Endothelial cell of umbilical vein (primary cell): ENCODE measurements around the gene DCC. TPM values are rescaled to one million over a fixed set of nuclear protein-coding genes. Genes with fewer than 3 reads are reported as not detected.

Experiments used
- BruUV-seq: library from RNA; stranded (reverse); fragments of 400-500 nt; replicated peaks from 2 replicates; lab custom pipeline; 2021; lab: Mats Ljungman, UMichigan
- CTCF ChIA-PET: fragments of 300-600, 350-600 bp; sonication (Branson Sonifier 250); formaldehyde crosslinking; loops from one replicate; lab custom pipeline; 2021; ENCODE audit warnings: antibody characterized with exemption, inconsistent platforms; lab: Charles Lee
- POLR2A ChIA-PET: fragments of 300-600, 350-600 bp; sonication (Branson Sonifier 250); formaldehyde crosslinking; loops from one replicate; lab custom pipeline; 2021; ENCODE audit warnings: antibody characterized with exemption, inconsistent platforms; lab: Charles Lee
- DNase-seq: peaks from one replicate; pipeline ENCODE4 v3.0.0-alpha.2; 2011; ENCODE audit warnings: low read depth, low spot score
- FAIRE-seq: peaks from 2 replicates; lab custom pipeline; 2011; peaks lifted over from hg19 to GRCh38; lab: Jason Lieb, UNC
- H2AFZ ChIP-seq: 2 replicates; pipeline ENCODE4 v1.6.0; 2012; ENCODE audit warnings: low read depth, low read length, control low read depth, inconsistent platforms
- H3K27ac ChIP-seq: 2 replicates; pipeline ENCODE4 v1.5.1; 2011; ENCODE audit warnings: low read depth, mild to moderate bottlenecking, control low read depth, low read length, moderate library complexity; ENCODE audit not compliant: insufficient read depth
- H3K27me3 ChIP-seq, 2 experiments: 2 replicates each; pipeline versions ENCODE4 v1.6.0 to v1.6.1; 2011; ENCODE audit warnings: low read length in 2 of 2, mixed read lengths in 1 of 2; ENCODE audit not compliant: control insufficient read depth in 2 of 2, insufficient read depth in 2 of 2
- H3K36me3 ChIP-seq, 2 experiments: 2 replicates in 1 of 2; 3 replicates in 1 of 2; pipeline ENCODE4 v1.5.1; 2011; ENCODE audit warnings: low read length in 2 of 2, mild to moderate bottlenecking in 1 of 2, moderate library complexity in 1 of 2; ENCODE audit not compliant: control insufficient read depth in 2 of 2, insufficient read depth in 2 of 2; ENCODE audit errors: extremely low read depth in 1 of 2
- H3K4me1 ChIP-seq: 3 replicates; pipeline ENCODE4 v1.5.1; 2011; ENCODE audit warnings: mild to moderate bottlenecking, low read length; ENCODE audit not compliant: control insufficient read depth, insufficient read depth; ENCODE audit errors: extremely low read depth
- H3K4me2 ChIP-seq: 2 replicates; pipeline ENCODE4 v1.6.1; 2011; ENCODE audit warnings: low read length, control low read depth, mixed read lengths; ENCODE audit not compliant: insufficient read depth
- H3K4me3 ChIP-seq, 3 experiments: fragments of 200-600 bp in 1 of 3; sonication (generic), shearing (Covaris generic) in 1 of 3; replicated peaks in 1 of 3; 2 replicates each; pipeline ENCODE4 v1.5.1; 2011 to 2016; ENCODE audit warnings: control low read depth in 3 of 3, low read length in 3 of 3, mild to moderate bottlenecking in 2 of 3, inconsistent platforms in 1 of 3, low read depth in 1 of 3, moderate library complexity in 1 of 3; ENCODE audit not compliant: insufficient read depth in 1 of 3
- H3K79me2 ChIP-seq: 2 replicates; pipeline ENCODE4 v1.6.0; 2012; ENCODE audit warnings: low read length, inconsistent platforms; ENCODE audit not compliant: control insufficient read depth, insufficient read depth
- H3K9ac ChIP-seq: replicated peaks from 2 replicates; pipeline ENCODE3; 2011; ENCODE audit warnings: low read length, control low read depth; ENCODE audit not compliant: insufficient read depth; ENCODE audit errors: extremely low read depth
- H3K9me1 ChIP-seq: replicated peaks from 3 replicates; pipeline ENCODE4 v1.6.0; 2011; ENCODE audit warnings: mild to moderate bottlenecking, low read length; ENCODE audit not compliant: control insufficient read depth, insufficient read depth; ENCODE audit errors: extremely low read depth
- H3K9me3 ChIP-seq: replicated peaks from 2 replicates; pipeline ENCODE4 v1.5.1; 2012; ENCODE audit warnings: low read length, inconsistent platforms; ENCODE audit not compliant: control insufficient read depth, insufficient read depth
- H4K20me1 ChIP-seq: replicated peaks from 2 replicates; pipeline ENCODE3; 2011; ENCODE audit warnings: mild to moderate bottlenecking, low read length; ENCODE audit not compliant: control insufficient read depth, insufficient read depth; ENCODE audit errors: extremely low read depth
- EZH2 ChIP-seq: IDR thresholded peaks from 2 replicates; pipeline ENCODE4 v1.6.1; 2012; ENCODE audit warnings: borderline replicate concordance, low read depth, mild to moderate bottlenecking, moderate library complexity, low read length, inconsistent platforms; ENCODE audit not compliant: severe bottlenecking
- FOS ChIP-seq: IDR thresholded peaks from 2 replicates; pipeline ENCODE4 v1.6.1; 2011; ENCODE audit warnings: mild to moderate bottlenecking, low read length, moderate library complexity, borderline replicate concordance; ENCODE audit not compliant: insufficient read depth
- GATA2 ChIP-seq: IDR thresholded peaks from 2 replicates; pipeline ENCODE4 v1.7.0; 2011; ENCODE audit warnings: low read depth, mild to moderate bottlenecking, moderate library complexity, mixed read lengths, low read length; ENCODE audit not compliant: insufficient read length, insufficient read depth
- JUN ChIP-seq: IDR thresholded peaks from 2 replicates; pipeline ENCODE4 v1.6.1; 2011; ENCODE audit warnings: borderline replicate concordance, low read depth; ENCODE audit not compliant: insufficient read length, insufficient read depth
- MYC ChIP-seq: IDR thresholded peaks from one replicate; pipeline ENCODE4 v1.6.1; 2011; ENCODE audit warnings: mild to moderate bottlenecking, low read depth, low read length
- POLR2A ChIP-seq: IDR thresholded peaks from 2 replicates; pipeline ENCODE4 v1.6.1; 2012; ENCODE audit warnings: low read depth, mild to moderate bottlenecking, control low read depth, low read length
- POLR2AphosphoS5 ChIP-seq: IDR thresholded peaks from 2 replicates; pipeline ENCODE4 v1.6.1; 2012; ENCODE audit warnings: low read depth, mild to moderate bottlenecking, control low read depth, low read length, moderate library complexity; ENCODE audit not compliant: insufficient read depth
- dilution Hi-C: fragments of 300-500 bp; cut with MboI; formaldehyde crosslinking; loops from one replicate; pipeline ENCODE4 v1.15.0; 2019; ENCODE audit warnings: low sequenced_read_pairs; ENCODE audit not compliant: extremely low pct_ligation_motif_present
- intact Hi-C: fragments of 100-400 bp; cut with micrococcal nuclease; formaldehyde crosslinking; loops from one replicate; pipeline ENCODE4 v1.10.0; 2022
- polyA plus RNA-seq, 4 experiments: library from polyadenylated mRNA; depleted of rRNA in 3 of 4; stranded (reverse) in 3 of 4; unstranded in 1 of 4; fragments of >200 nt; gene quantifications; 2 replicates each; pipeline versions ENCODE4 v1.2.1 to v1.2.3, GENCODE V29; 2011 to 2012; ENCODE audit warnings: missing spikeins in 1 of 4
- total RNA-seq: library from RNA; stranded (reverse); gene quantifications from 2 replicates; pipeline ENCODE4 v1.2.3, GENCODE V29; 2021
- TF ChIP-seq, protein P1 (sequence below): IDR thresholded peaks from 2 replicates; pipeline ENCODE4 v1.6.1; 2011; ENCODE audit not compliant: insufficient read depth, insufficient read length
- TF ChIP-seq, protein P2 (sequence below), 2 donors: IDR thresholded peaks; 1 replicate in 1 of 2; 2 replicates in 1 of 2; pipeline ENCODE4 v1.5.1; 2011; ENCODE audit warnings: low read length in 2 of 2, mild to moderate bottlenecking in 2 of 2, moderate library complexity in 2 of 2, control low read depth in 1 of 2, inconsistent platforms in 1 of 2, low read depth in 1 of 2; ENCODE audit not compliant: insufficient read depth in 1 of 2; ENCODE audit errors: extremely low read depth in 1 of 2

Gene DCC
- total and polyA plus RNA-seq, 2 donors (not counting 3 experiments of a cell fraction or from before 2014, with no cell fraction given): not detected

DNA sequence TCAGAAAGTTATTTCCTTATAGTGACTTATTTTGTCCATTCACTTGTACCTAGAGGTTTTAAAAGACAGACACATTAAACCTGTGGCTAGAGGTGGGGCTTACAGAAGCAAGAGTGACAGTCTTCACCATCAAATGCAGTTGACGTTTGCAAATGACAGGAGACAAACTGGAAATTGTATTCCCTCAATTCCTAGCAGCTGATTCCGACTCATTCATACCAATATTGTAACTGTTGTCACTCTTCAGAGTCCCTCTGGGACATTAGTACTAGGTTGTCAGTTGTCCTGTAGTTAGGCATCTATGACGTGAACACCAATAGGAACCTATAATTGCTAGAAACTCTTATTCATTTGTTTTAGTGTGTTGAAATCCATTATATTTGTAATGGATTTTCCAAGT, 794.7 kb downstream of the DCC start:
- Histone ChIP-seq H3K9me3 (peaks cover 2% of the 10 kb centered on the region), H3K27ac (no peak overlapping the region), H3K79me2 (no peaks in the 10 kb centered on the region), H3K4me1 (no peaks in the 10 kb centered on the region), H3K9ac (no peak overlapping the region), H3K36me3 (no peaks in the 10 kb centered on the region), H3K9me1 (no peaks in the 10 kb centered on the region), H4K20me1 (no peaks in the 10 kb centered on the region), H3K4me3 (no peak overlapping the region), H2AFZ (no peak overlapping the region), H3K27me3 (no peaks in the 10 kb centered on the region), H3K4me2 (no peak overlapping the region)
- intact Hi-C loops: no loop called here
- BruUV-seq: no TSS peak
- dilution Hi-C loops: no loop called here
- no peak for TF ChIP-seq EZH2
- TF ChIP-seq POLR2AphosphoS5: no peak
- TF ChIP-seq MYC: no peak
- TF ChIP-seq JUN: no peak
- TF ChIP-seq FOS: no peak
- no peak for TF ChIP-seq GATA2
- TF ChIP-seq POLR2A: no peak
- TF ChIP-seq, protein P1, sequence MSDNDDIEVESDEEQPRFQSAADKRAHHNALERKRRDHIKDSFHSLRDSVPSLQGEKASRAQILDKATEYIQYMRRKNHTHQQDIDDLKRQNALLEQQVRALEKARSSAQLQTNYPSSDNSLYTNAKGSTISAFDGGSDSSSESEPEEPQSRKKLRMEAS: no peak
- TF ChIP-seq, protein P2, sequence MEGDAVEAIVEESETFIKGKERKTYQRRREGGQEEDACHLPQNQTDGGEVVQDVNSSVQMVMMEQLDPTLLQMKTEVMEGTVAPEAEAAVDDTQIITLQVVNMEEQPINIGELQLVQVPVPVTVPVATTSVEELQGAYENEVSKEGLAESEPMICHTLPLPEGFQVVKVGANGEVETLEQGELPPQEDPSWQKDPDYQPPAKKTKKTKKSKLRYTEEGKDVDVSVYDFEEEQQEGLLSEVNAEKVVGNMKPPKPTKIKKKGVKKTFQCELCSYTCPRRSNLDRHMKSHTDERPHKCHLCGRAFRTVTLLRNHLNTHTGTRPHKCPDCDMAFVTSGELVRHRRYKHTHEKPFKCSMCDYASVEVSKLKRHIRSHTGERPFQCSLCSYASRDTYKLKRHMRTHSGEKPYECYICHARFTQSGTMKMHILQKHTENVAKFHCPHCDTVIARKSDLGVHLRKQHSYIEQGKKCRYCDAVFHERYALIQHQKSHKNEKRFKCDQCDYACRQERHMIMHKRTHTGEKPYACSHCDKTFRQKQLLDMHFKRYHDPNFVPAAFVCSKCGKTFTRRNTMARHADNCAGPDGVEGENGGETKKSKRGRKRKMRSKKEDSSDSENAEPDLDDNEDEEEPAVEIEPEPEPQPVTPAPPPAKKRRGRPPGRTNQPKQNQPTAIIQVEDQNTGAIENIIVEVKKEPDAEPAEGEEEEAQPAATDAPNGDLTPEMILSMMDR (IDR thresholded peaks at IDR 0.05; ENCODE audit: extremely low read depth in 1 of 2, insufficient read depth in 1 of 2, low read depth in 1 of 2, low read length in 2 of 2): no peak
- POLR2A ChIA-PET: no interaction called here
- no peak for DNase-seq
- CTCF ChIA-PET: no interaction called here
- FAIRE-seq: no peak
